Adipocyte (in vitro differentiated cells): ENCODE data around the gene WFS1.

Experiments
- DNase-seq: peaks from one replicate; pipeline ENCODE4 v3.0.0-alpha.2; 2015; ENCODE audit warnings: low read depth
- H3K27me3 ChIP-seq: replicated peaks from 2 replicates; pipeline ENCODE4 v1.7.0; 2013; ENCODE audit warnings: mild to moderate bottlenecking, low read length, moderate library complexity; ENCODE audit not compliant: control insufficient read depth, insufficient read depth
- H3K36me3 ChIP-seq: 2 replicates; pipeline ENCODE4 v1.7.0; 2013; ENCODE audit warnings: low read length, mild to moderate bottlenecking, moderate library complexity; ENCODE audit not compliant: control insufficient read depth, insufficient read depth, severe bottlenecking
- H3K4me1 ChIP-seq: 2 replicates; pipeline ENCODE4 v1.7.0; 2013; ENCODE audit warnings: mild to moderate bottlenecking, low read length, moderate library complexity; ENCODE audit not compliant: control insufficient read depth, insufficient read depth
- H3K4me3 ChIP-seq: 2 replicates; pipeline ENCODE4 v1.7.0; 2013; ENCODE audit warnings: mild to moderate bottlenecking, low read length, moderate library complexity
- H3K9ac ChIP-seq: 2 replicates; pipeline ENCODE4 v1.7.0; 2013; ENCODE audit warnings: mild to moderate bottlenecking, low read length, moderate library complexity
- H3K9me3 ChIP-seq: 2 replicates; pipeline ENCODE4 v1.7.0; 2013; ENCODE audit warnings: mild to moderate bottlenecking, low read length, moderate library complexity; ENCODE audit not compliant: control insufficient read depth

WFS1 gene

DNA sequence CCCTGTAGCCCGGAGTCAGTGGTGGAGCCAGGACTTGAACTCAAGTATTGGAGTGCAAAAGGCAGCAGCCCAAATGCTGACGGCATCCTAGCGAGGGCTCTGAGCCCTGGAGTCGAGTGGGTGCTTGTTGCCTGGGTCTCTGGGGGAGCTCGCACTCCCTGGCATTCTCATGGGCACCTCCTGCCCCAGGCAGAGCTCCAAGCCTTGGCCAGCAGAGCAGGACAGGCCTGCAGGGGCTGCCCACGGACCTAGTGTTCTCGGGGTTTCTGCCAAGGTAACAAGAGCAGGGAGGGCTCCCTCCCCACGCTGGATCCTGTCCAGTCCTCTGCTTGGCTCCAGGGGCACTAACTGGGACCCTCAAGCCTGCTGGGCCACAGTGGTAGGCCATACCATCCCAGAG lies 17.6 kb upstream of the WFS1 start:
- Histone ChIP-seq H3K27me3 (peaks cover 68% of the 10 kb centered on the region), H3K9ac (no peak overlapping the region), H3K36me3 (no peaks in the 10 kb centered on the region), H3K4me1 (peaks cover 3% of the 10 kb centered on the region), H3K4me3 (no peak overlapping the region), H3K9me3 (no peaks in the 10 kb centered on the region)
- no peak for DNase-seq

- H3K27me3 ChIP-seq = peaks cover 62% of the 10 kb centered on the region
- H3K36me3 ChIP-seq = no peaks in the 10 kb centered on the region
- no peak for DNase-seq
- no peak overlapping the region for H3K9ac ChIP-seq
- H3K9me3 ChIP-seq = no peaks in the 10 kb centered on the region
- peaks cover 3% of the 10 kb centered on the region for H3K4me1 ChIP-seq
- H3K4me3 ChIP-seq = no peak overlapping the region
Measured at GRCh38 chr4:6253111-6253510, 16.5 kb upstream of the WFS1 start.

DNA sequence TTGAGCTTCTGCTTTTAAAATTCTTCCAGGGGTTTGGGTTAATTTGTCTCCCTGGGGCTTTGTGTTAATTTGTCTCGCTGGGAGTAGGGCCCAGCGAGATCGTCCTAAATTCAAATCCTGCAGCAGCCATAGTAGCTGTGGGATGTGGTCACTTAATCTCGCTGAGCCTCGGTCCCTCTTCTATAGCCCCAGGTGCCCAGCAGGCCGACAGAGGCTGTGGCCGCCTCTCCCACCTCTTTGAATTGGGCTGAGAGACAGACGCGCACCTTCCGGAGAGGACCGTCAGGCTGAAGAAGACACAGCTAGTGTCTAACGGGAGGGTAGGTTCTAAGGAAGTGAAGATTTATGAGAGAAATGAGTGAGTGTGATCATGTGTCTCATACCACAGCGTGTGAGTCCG lies 15.7 kb upstream of the WFS1 start:
- no peak overlapping the region for H3K4me3 ChIP-seq
- no peak overlapping the region for H3K9ac ChIP-seq
- H3K9me3 ChIP-seq = no peaks in the 10 kb centered on the region
- DNase-seq = no peak
- H3K27me3 ChIP-seq = peaks cover 54% of the 10 kb centered on the region
- H3K36me3 ChIP-seq = no peaks in the 10 kb centered on the region
- H3K4me1 ChIP-seq = peaks cover 1% of the 10 kb centered on the region

DNA sequence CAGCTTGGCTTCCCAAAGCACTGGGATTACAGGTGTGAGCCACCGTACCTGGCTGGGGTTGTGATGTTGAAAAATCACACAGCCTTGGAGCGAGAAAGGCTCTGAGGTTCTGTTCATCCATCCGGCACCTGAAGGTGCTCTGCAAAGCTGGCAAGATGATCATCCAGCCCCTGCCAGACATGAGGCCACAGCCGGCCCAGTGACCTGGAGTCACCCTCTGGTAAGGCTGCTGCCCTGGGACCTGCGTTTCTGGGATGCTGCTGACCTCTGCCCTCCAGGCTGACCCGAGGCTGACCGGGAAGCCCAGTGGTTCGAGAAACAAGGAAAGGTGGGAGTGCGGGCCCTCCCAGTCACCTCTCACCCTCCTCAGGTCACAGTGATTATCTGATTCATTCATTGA lies 13.5 kb upstream of the WFS1 start:
- DNase-seq = no peak
- H3K36me3 ChIP-seq = no peaks in the 10 kb centered on the region
- H3K4me1 ChIP-seq = no peaks in the 10 kb centered on the region
- H3K9ac ChIP-seq = no peak overlapping the region
- H3K4me3 ChIP-seq = no peak overlapping the region
- H3K9me3 ChIP-seq = no peaks in the 10 kb centered on the region
- peaks cover 48% of the 10 kb centered on the region for H3K27me3 ChIP-seq

DNA sequence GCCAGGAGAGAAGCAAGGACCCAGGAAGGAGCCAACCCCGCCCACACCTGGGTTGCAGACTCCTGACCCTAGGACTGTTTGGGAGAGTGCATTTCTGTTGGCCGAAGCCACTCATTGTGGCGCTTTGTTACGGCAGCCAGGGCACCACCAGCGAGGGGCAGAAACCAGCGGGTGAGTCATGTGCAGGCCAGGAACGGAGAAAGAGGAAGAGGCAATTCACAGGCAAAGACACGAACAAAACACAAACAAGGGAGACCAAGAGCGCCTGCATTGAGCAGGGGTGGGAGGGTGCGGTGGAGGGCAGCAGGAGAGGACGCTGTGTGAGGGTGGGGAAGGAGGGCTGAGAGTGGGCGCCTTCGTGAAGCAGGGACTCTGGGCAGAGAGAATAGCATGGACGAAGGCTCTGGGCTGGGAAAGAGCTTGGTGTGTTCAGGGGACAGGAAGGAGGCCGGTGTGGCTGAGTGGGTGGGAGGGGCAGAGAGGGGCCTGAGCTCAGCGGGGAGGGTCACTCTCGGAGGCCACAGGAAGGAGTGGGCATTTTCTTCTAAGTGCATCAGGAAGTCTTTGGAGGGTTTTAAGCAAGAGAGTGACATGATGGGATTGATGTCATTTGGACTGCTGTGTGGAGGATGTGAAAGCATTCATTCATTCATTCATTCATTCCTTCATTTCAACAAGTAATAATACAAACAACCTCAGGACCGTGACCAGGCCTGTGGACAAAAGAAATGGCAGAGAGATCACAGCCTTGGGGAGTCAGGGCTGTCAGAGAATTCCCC lies 12.2 kb upstream of the WFS1 start:
- Histone ChIP-seq H3K4me3 (no peak overlapping the region), H3K9ac (no peak overlapping the region), H3K36me3 (no peaks in the 10 kb centered on the region), H3K27me3 (peaks cover 59% of the 10 kb centered on the region), H3K9me3 (no peaks in the 10 kb centered on the region), H3K4me1 (no peaks in the 10 kb centered on the region)
- no peak for DNase-seq

DNA sequence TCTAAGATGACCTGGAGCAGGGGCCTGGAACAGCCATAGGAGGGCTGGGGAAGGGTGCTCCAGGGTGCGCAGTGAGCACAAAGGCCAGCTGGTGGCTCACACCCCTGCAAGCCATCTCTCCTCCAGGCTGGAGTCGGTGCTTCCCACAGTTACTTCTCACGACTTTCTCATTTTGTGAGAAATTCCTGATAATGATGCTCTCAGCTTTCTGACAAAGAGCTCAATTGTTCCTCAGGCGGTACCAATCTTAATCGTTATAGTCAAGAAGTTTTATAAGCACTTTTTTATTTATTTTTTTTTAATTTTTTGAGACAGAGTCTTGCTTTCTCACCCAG lies 11.7 kb upstream of the WFS1 start:
- Histone ChIP-seq H3K9me3 (no peaks in the 10 kb centered on the region), H3K36me3 (no peaks in the 10 kb centered on the region), H3K4me1 (no peaks in the 10 kb centered on the region), H3K9ac (no peak overlapping the region), H3K4me3 (no peak overlapping the region), H3K27me3 (peaks cover 63% of the 10 kb centered on the region)
- DNase-seq = no peak

- peaks cover 60% of the 10 kb centered on the region for H3K27me3 ChIP-seq
- no peaks in the 10 kb centered on the region for H3K9me3 ChIP-seq
- no peak overlapping the region for H3K4me3 ChIP-seq
- no peaks in the 10 kb centered on the region for H3K36me3 ChIP-seq
- no peak for DNase-seq
- no peak overlapping the region for H3K9ac ChIP-seq
- no peaks in the 10 kb centered on the region for H3K4me1 ChIP-seq
Measured at GRCh38 chr4:6258741-6259140, 10.9 kb upstream of the WFS1 start.

- H3K27me3 ChIP-seq = peaks cover 49% of the 10 kb centered on the region
- no peaks in the 10 kb centered on the region for H3K36me3 ChIP-seq
- H3K9ac ChIP-seq = no peak overlapping the region
- H3K4me3 ChIP-seq = no peak overlapping the region
- no peak for DNase-seq
- H3K9me3 ChIP-seq = no peaks in the 10 kb centered on the region
- H3K4me1 ChIP-seq = no peaks in the 10 kb centered on the region
Measured at GRCh38 chr4:6259886-6260285, 9.8 kb upstream of the WFS1 start.

- no peak overlapping the region for H3K4me3 ChIP-seq
- H3K9ac ChIP-seq = no peak overlapping the region
- H3K27me3 ChIP-seq = peaks cover 30% of the 10 kb centered on the region
- no peaks in the 10 kb centered on the region for H3K9me3 ChIP-seq
- DNase-seq = no peak
- no peaks in the 10 kb centered on the region for H3K36me3 ChIP-seq
- no peaks in the 10 kb centered on the region for H3K4me1 ChIP-seq
Measured at GRCh38 chr4:6262176-6262575, 7.5 kb upstream of the WFS1 start.

- Histone ChIP-seq H3K4me3 (no peak overlapping the region), H3K4me1 (peaks cover 8% of the 10 kb centered on the region), H3K9me3 (no peaks in the 10 kb centered on the region), H3K27me3 (peaks cover 33% of the 10 kb centered on the region), H3K9ac (no peak overlapping the region), H3K36me3 (no peaks in the 10 kb centered on the region)
- DNase-seq = no peak
Measured at GRCh38 chr4:6262847-6263487, 6.7 kb upstream of the WFS1 start.

DNA sequence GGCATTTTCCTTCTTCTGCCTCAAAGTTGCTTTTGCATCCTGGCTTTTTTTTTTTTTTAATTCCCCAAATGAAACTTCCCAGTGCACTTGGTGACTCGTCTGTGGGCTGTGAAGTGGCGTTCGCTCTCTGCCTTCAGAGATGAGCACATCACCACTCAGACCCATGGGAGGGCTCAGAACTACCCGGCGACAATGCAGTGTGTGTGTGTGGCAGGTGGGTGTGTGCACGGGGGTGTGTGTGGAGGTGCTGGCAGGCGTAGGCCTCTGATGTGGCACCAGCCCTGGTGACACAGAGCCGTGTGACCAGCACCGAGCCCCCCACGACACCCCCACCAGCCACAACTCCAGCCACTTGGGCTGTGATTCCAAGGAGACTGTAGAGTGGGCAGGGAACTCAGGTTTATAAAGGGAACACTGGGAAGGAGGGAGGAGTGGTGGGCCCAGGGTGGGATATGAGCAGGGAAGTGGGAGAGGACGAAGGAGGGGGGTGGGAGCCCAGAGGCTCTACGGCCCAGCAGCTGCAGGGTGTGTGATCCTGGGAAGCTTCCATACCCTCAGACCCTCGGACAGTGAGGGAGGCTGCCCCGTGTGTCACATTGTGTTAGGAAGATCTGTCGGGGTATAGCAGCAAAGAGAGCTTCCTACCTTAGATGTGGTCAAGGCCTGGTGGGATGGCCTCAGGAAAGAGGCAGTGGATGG lies 6.0 kb upstream of the WFS1 start:
- Histone ChIP-seq H3K4me3 (no peak overlapping the region), H3K27me3 (peaks cover 36% of the 10 kb centered on the region), H3K9me3 (no peaks in the 10 kb centered on the region), H3K9ac (no peak overlapping the region), H3K4me1 (peaks cover 9% of the 10 kb centered on the region), H3K36me3 (no peaks in the 10 kb centered on the region)
- no peak for DNase-seq
